ENCODE results near the gene GLT1D1.

DNA sequence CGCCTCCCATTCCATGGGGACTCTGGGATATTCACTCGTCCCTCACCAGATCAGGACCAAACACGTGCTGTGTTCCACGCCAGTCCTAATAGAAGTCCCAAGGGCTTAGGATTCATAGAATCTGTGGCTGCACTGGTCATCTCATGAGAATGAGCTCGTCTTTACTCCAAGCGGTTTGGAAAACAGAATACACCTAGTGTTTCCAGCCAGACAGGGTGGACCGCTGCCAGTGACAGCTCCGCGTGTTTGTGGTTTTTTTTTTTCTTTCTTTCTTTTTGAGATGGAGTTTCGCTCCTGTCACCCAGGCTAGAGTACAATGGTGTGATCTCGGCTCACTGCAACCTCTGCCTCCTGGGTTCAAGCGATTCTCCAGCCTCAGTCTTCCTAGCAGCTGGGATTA lies 75.1 kb downstream of the GLT1D1 start:
- TF ChIP-seq, protein P1, sequence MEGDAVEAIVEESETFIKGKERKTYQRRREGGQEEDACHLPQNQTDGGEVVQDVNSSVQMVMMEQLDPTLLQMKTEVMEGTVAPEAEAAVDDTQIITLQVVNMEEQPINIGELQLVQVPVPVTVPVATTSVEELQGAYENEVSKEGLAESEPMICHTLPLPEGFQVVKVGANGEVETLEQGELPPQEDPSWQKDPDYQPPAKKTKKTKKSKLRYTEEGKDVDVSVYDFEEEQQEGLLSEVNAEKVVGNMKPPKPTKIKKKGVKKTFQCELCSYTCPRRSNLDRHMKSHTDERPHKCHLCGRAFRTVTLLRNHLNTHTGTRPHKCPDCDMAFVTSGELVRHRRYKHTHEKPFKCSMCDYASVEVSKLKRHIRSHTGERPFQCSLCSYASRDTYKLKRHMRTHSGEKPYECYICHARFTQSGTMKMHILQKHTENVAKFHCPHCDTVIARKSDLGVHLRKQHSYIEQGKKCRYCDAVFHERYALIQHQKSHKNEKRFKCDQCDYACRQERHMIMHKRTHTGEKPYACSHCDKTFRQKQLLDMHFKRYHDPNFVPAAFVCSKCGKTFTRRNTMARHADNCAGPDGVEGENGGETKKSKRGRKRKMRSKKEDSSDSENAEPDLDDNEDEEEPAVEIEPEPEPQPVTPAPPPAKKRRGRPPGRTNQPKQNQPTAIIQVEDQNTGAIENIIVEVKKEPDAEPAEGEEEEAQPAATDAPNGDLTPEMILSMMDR (IDR thresholded peaks at IDR 0.05; ENCODE audit: control extremely low read depth in 1 of 3, insufficient read depth in 1 of 3, low read depth in 1 of 3, low read length in 3 of 3), result no peak
- TF ChIP-seq RXRA (IDR thresholded peaks at IDR 0.05; ENCODE audit: insufficient read depth, low read depth, low read length) (no peak), BCL11A (IDR thresholded peaks at IDR 0.05; ENCODE audit: low read depth in 2 of 2, low read length in 2 of 2) (no peak), KDM1A (IDR thresholded peaks at IDR 0.05; ENCODE audit: borderline replicate concordance, low read length) (no peak), RAD21 (IDR thresholded peaks at IDR 0.05 in 1 of 2, conservative IDR thresholded peaks at IDR 0.05 in 1 of 2; ENCODE audit: low read depth in 2 of 2, low read length in 2 of 2) (no peak), ASH2L (IDR thresholded peaks at IDR 0.05; ENCODE audit: low read length) (no peak), GABPA (IDR thresholded peaks at IDR 0.05; ENCODE audit: borderline replicate concordance, insufficient read depth, low read length) (no peak), SP1 (IDR thresholded peaks at IDR 0.05; ENCODE audit: low read depth, low read length) (no peak), JUND (IDR thresholded peaks at IDR 0.05; ENCODE audit: low read length) (no peak), EZH2 (IDR thresholded peaks at IDR 0.05; ENCODE audit: low read depth, low read length, severe bottlenecking) (no peak), SP2 (IDR thresholded peaks at IDR 0.05; ENCODE audit: low read length) (no peak), JUN (IDR thresholded peaks at IDR 0.05; ENCODE audit: low read depth, low read length) (no peak)
- TF ChIP-seq, protein P2, sequence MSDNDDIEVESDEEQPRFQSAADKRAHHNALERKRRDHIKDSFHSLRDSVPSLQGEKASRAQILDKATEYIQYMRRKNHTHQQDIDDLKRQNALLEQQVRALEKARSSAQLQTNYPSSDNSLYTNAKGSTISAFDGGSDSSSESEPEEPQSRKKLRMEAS (IDR thresholded peaks at IDR 0.05), result no peak

Data from H1 (cell line).